Thyroid gland (tissue), 4 donors: ENCODE measurements around the gene UFD1. TPM values are rescaled to one million over a fixed set of nuclear protein-coding genes. Genes with fewer than 3 reads are reported as not detected.
"Not testable (repeated sequence)": the region's sequence is repeated elsewhere in the genome, so short reads cannot be mapped to it uniquely, and the experiment has no call there.

Experiments used
- DNase-seq, 2 donors: peaks; one replicate each; pipeline ENCODE4 v3.0.0-alpha.2; 2019
- H3K27ac ChIP-seq, 3 donors: fragments of 200-600 bp; sonication (generic); 1 replicate in 2 of 3; 2 replicates in 1 of 3; pipeline ENCODE4 v1.5.1; 2016 to 2019; ENCODE audit warnings: mild to moderate bottlenecking in 1 of 3, moderate library complexity in 1 of 3
- H3K27me3 ChIP-seq: fragments of 200-600 bp; sonication (generic); one replicate; pipeline ENCODE4 v1.5.1; 2019
- H3K36me3 ChIP-seq, 2 donors: fragments of 200-600 bp; sonication (generic); one replicate each; pipeline ENCODE4 v1.5.1; 2016 to 2019
- H3K4me1 ChIP-seq, 2 donors: fragments of 200-600 bp; sonication (generic); one replicate each; pipeline ENCODE4 v1.5.1; 2017 to 2019
- H3K4me3 ChIP-seq, 3 donors: fragments of 200-600 bp; sonication (generic); replicated peaks in 1 of 3; 1 replicate in 2 of 3; 2 replicates in 1 of 3; pipeline ENCODE4 v1.5.1; 2016; ENCODE audit warnings: mild to moderate bottlenecking in 1 of 3
- H3K9me3 ChIP-seq: fragments of 200-600 bp; sonication (generic); one replicate; pipeline ENCODE4 v1.5.1; 2017
- POLR2A ChIP-seq, 2 donors: fragments of 450-650 bp; IDR thresholded peaks; one replicate each; pipeline ENCODE4 v1.6.1; 2017; ENCODE audit warnings: antibody characterized with exemption in 2 of 2, mild to moderate bottlenecking in 2 of 2, moderate library complexity in 1 of 2
- WGBS, 2 donors: methylation state at CpG; one replicate each; pipeline ENCODE4 v1.1.5; 2017; 5-methylcytosine and 5-hydroxymethylcytosine counted together
- intact Hi-C: fragments of 100-400 bp; cut with DNase I; formaldehyde crosslinking; loops from one replicate; pipeline ENCODE4 v1.15.1; 2023
- total RNA-seq, 4 donors: library from RNA; depleted of rRNA; stranded (reverse); fragments of >200 nt; gene quantifications; one replicate each; pipeline ENCODE4 v1.2.3, GENCODE V29; 2016
- TF ChIP-seq, protein P1 (sequence below), 6 experiments: fragments of 200-600 bp in 3 of 6; fragments of 450-650 bp in 3 of 6; sonication (generic) in 3 of 6; IDR thresholded peaks; one replicate each; pipeline ENCODE4 v1.5.1; 2016 to 2019; ENCODE audit warnings: antibody characterized with exemption in 6 of 6, mild to moderate bottlenecking in 2 of 6, inconsistent platforms in 1 of 6, moderate library complexity in 1 of 6

UFD1 gene
- total RNA-seq, 4 donors from 2014 or later, result 29.3 to 52.7 (median 44.2) TPM

DNA sequence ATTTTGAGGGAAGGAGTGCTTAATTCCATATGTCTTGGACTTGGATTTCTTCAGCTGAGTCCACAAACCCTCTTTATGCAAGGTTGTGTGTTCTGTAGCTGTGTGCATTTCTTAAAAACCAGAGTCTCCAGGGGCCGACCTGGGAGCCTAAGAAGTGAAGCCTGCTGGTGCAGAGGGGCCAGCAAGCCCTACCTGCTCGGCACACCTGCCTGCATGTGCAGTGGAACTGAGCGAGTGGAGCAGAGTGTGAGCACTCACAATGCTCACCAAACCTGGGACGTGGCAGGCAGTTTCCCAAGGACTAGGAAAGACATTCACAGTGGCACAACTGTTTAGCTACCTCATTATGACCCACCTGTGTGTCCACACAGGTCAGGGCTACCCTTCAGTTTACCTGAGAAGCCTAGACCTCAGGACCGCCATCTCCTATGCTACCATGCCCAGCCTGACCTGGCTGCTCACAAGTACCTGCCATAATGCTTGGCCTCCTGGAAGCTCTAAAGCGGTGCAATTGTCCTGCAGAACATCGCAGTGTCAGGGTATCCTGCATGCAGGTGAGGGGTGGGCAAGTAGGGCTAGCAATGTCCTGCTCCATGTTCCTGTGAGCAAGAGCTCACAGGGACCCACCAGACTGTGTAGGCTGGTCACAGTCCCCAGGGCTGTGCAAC, 35.3 kb downstream of the UFD1 start:
- intact Hi-C loops, result loop anchor here (5.0 to 10.0 kb wide), 2 partner anchors 49 to 136 kb away; no protein-coding TSS in a partner anchor
- Histone ChIP-seq H3K4me3 (no peak overlapping the region), H3K27ac (no peak overlapping the region), H3K4me1 (peaks cover 19 to 26% of the 10 kb centered on the region in 2 donors), H3K9me3 (no peaks in the 10 kb centered on the region), H3K27me3 (no peaks in the 10 kb centered on the region), H3K36me3 (peaks cover 0 to 9% of the 10 kb centered on the region in 2 donors)
- TF ChIP-seq, protein P1, sequence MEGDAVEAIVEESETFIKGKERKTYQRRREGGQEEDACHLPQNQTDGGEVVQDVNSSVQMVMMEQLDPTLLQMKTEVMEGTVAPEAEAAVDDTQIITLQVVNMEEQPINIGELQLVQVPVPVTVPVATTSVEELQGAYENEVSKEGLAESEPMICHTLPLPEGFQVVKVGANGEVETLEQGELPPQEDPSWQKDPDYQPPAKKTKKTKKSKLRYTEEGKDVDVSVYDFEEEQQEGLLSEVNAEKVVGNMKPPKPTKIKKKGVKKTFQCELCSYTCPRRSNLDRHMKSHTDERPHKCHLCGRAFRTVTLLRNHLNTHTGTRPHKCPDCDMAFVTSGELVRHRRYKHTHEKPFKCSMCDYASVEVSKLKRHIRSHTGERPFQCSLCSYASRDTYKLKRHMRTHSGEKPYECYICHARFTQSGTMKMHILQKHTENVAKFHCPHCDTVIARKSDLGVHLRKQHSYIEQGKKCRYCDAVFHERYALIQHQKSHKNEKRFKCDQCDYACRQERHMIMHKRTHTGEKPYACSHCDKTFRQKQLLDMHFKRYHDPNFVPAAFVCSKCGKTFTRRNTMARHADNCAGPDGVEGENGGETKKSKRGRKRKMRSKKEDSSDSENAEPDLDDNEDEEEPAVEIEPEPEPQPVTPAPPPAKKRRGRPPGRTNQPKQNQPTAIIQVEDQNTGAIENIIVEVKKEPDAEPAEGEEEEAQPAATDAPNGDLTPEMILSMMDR (IDR thresholded peaks at IDR 0.05), result no peak
- TF ChIP-seq POLR2A (IDR thresholded peaks at IDR 0.05), result no peak
- DNase-seq, result no peak
- WGBS, 2 donors, result 64 to 91% methylated on average over 5 to 6 of the region's 7 CpGs

DNA sequence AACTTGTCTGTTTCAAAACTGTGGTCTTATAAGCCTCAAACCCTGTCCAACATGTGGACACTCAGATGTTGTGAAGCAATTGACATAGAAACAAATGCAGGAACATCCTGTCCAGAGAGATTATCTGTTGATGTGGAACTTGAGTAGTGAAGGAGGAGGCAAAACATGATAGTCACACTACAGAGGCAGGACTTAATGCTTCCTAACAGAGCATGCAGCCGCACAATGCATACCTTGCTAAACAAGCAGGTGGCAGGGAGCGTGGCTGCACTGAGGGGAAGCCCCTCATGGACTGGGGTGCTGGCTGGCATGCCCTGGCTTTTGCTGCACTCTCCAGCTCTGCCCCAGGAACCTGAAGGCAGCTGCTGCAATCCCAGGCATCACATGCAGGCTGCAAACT, 36.8 kb downstream of the UFD1 start:
- no peaks in the 10 kb centered on the region for H3K9me3 ChIP-seq
- no peaks in the 10 kb centered on the region for H3K27me3 ChIP-seq
- peaks cover 0 to 9% of the 10 kb centered on the region in 2 donors for H3K36me3 ChIP-seq
- H3K27ac ChIP-seq, result no peak overlapping the region
- TF ChIP-seq, protein P1 (IDR thresholded peaks at IDR 0.05), result no peak
- no peak for TF ChIP-seq POLR2A (IDR thresholded peaks at IDR 0.05)
- H3K4me3 ChIP-seq, result no peak overlapping the region
- no peak for DNase-seq
- 96 to 100% methylated on average over 2 of the region's 2 CpGs for WGBS, 2 donors
- peaks cover 12 to 19% of the 10 kb centered on the region in 2 donors for H3K4me1 ChIP-seq
- intact Hi-C loops, result loop anchor here (5.0 to 10.0 kb wide), 2 partner anchors 47 to 135 kb away; no protein-coding TSS in a partner anchor

DNA sequence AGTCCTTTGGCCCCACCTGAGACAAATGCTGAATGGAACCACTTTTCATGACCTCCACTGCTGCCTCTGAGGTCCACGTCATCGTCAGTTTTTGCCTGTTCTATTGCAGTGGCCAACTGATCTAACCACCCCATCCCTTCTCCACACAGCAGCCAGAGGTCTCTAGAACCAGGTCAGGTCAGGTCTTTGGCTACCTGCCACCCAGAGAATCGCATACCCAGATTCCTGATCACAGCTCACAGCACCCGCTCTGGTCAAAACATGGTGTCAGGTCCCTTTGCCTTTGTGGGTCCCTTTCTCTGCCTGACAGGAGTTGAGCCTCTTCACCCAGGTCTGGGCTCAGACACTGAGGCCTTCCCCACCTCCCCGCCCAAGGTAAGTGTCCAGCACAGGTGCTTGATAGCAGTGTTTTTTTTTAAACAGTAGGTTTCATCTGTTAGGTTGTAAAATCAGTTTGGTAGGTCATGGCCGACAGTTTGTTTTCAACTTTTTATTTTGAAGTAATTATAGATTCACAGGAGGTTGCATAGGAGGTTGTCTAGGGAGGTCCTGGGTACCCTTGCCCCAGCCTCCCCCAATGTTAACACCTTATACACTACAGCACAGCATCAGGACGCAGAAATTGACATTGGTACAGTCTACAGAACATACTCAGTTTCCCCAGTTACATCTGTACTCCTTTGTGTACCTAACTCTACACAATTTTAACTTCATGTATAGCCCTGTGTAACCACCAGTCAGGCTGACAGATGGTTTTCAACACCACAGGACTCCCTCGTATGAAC, 38.4 kb downstream of the UFD1 start:
- no peak overlapping the region for H3K4me3 ChIP-seq
- WGBS, 2 donors, result 85 to 91% methylated on average over 7 to 8 of the region's 8 CpGs
- no peaks in the 10 kb centered on the region for H3K9me3 ChIP-seq
- DNase-seq, result no peak
- H3K27ac ChIP-seq, result no peak overlapping the region
- no peaks in the 10 kb centered on the region for H3K27me3 ChIP-seq
- no peak for TF ChIP-seq POLR2A (IDR thresholded peaks at IDR 0.05)
- TF ChIP-seq, protein P1 (IDR thresholded peaks at IDR 0.05), result no peak
- intact Hi-C loops, result loop anchor here (5.0 to 10.0 kb wide), 2 partner anchors 46 to 133 kb away; no protein-coding TSS in a partner anchor
- peaks cover 3 to 8% of the 10 kb centered on the region in 2 donors for H3K4me1 ChIP-seq
- H3K36me3 ChIP-seq, result peaks cover 0 to 14% of the 10 kb centered on the region in 2 donors

DNA sequence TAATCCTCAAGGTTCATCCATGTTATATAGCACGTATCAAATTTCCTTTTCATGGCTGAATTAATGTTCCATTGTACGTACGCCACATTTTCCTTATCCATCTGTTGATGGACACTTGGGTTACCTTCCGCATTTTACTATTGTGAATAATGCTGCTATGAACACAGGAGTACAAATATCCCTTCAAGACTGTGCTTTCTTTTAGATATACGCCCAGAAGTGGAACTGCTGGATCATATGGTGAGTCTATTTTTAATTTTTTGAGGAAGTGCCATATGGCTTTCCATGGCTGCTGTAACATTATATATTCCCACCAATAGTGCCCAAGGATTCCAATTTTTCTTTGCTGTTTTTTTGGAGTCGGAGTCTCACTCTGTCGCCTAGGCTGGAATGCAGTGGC, 40.7 kb downstream of the UFD1 start:
- Histone ChIP-seq H3K4me3 (no peak overlapping the region), H3K27ac (no peak overlapping the region), H3K27me3 (no peaks in the 10 kb centered on the region), H3K36me3 (peaks cover 0 to 15% of the 10 kb centered on the region in 2 donors), H3K4me1 (peaks cover 3 to 5% of the 10 kb centered on the region in 2 donors), H3K9me3 (no peaks in the 10 kb centered on the region)
- TF ChIP-seq POLR2A (IDR thresholded peaks at IDR 0.05), result no peak
- TF ChIP-seq, protein P1 (IDR thresholded peaks at IDR 0.05), result no peak
- no peak for DNase-seq
- intact Hi-C loops, result loop anchor here (10.0 kb wide), 2 partner anchors 83 to 293 kb away; partner anchors contain the start of gene ESS2
- 88% methylated on average over 7 of the region's 7 CpGs for WGBS, 2 donors

DNA sequence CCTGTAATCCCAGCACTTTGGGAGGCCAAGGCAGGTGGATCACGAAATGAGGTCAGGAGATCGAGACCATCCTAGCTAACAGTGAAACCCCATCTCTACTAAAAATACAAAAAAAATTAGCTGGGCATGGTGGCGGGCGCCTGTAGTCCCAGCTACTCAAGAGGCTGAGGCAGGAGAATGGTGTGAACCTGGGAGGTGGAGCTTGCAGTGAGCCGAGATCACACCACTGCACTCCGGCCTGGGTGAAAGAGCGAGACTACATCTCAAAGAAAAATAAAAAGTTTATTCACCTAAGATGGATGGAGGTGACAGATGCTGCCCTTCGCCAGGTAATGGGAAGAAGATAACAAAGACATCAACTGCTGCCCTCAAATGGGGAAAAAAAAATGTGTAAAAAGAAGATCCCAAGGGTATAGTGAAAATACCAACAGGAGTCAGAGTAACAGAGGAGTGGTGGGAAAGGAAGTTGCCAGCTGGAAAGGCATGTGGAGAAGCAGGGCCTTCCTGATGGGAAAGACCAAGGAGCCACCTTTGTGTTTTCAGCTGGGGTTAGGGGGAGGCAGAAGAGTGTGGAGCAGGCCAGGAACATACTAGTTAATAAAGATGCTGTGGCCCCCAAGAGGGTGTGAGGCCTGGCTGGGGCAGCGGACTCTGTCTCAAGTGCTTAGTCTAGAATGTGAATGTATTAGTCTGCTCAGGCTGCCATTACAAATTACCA, 42.4 kb downstream of the UFD1 start:
- H3K9me3 ChIP-seq, H3K27ac ChIP-seq, DNase-seq, H3K4me3 ChIP-seq, H3K4me1 ChIP-seq, H3K27me3 ChIP-seq: not testable (repeated sequence)
- peaks cover 0 to 15% of the 10 kb centered on the region in 2 donors for H3K36me3 ChIP-seq
- intact Hi-C loops, result loop anchor here (10.0 kb wide), 2 partner anchors 82 to 292 kb away; partner anchors contain the start of gene ESS2
- WGBS, 2 donors, result 92 to 93% methylated on average over 9 of the region's 9 CpGs
